HEK293T (cell line): ENCODE results near the gene LRRC74A.

Source experiments
- CTCF ChIA-PET: fragments of 350-600 bp; formaldehyde crosslinking; extraction: SDS; loops from one replicate; lab custom pipeline; 2021; ENCODE audit warnings: antibody characterized with exemption, inconsistent platforms; lab: Yijun Ruan, JAX
- POLR2A ChIA-PET: fragments of 350-600 bp; formaldehyde crosslinking; extraction: SDS; loops from one replicate; lab custom pipeline; 2020; ENCODE audit warnings: antibody characterized with exemption, inconsistent platforms; lab: Yijun Ruan, JAX
- DNase-seq: peaks from one replicate; pipeline ENCODE4 v3.0.0; 2012; ENCODE audit warnings: mixed read lengths; ENCODE audit errors: extremely low spot score
- ARNT ChIP-seq: fragments of 450-650 bp; IDR thresholded peaks from 2 replicates; pipeline ENCODE4 v1.6.1; 2017; ENCODE audit warnings: mild to moderate bottlenecking
- BHLHE40 ChIP-seq: fragments of 450-650 bp; IDR thresholded peaks from 2 replicates; pipeline ENCODE4 v1.6.1; 2016; ENCODE audit warnings: mild to moderate bottlenecking, moderate library complexity, borderline replicate concordance
- CTBP1 ChIP-seq: fragments of 450-650 bp; IDR thresholded peaks from 2 replicates; pipeline ENCODE4 v1.6.1; 2016; ENCODE audit warnings: borderline replicate concordance
- ELF4 ChIP-seq: fragments of 450-650 bp; IDR thresholded peaks from 2 replicates; pipeline ENCODE4 v1.6.1; 2017; ENCODE audit warnings: antibody characterized with exemption
- FOXA1 ChIP-seq: fragments of 450-650 bp; IDR thresholded peaks from 2 replicates; pipeline ENCODE4 v1.6.1; 2016; ENCODE audit warnings: mild to moderate bottlenecking
- FOXK2 ChIP-seq: fragments of 450-650 bp; IDR thresholded peaks from 2 replicates; pipeline ENCODE4 v1.6.1; 2016; ENCODE audit warnings: mild to moderate bottlenecking
- FOXM1 ChIP-seq: fragments of 450-650 bp; IDR thresholded peaks from 2 replicates; pipeline ENCODE4 v1.6.1; 2017; ENCODE audit warnings: mild to moderate bottlenecking, borderline replicate concordance
- HDGF ChIP-seq: fragments of 450-650 bp; IDR thresholded peaks from 2 replicates; pipeline ENCODE4 v1.6.1; 2017; ENCODE audit warnings: antibody characterized with exemption, borderline replicate concordance
- L3MBTL2 ChIP-seq: fragments of 450-650 bp; conservative IDR thresholded peaks from 2 replicates; pipeline ENCODE4 v1.6.1; 2016; ENCODE audit warnings: mild to moderate bottlenecking
- LEF1 ChIP-seq: fragments of 450-650 bp; IDR thresholded peaks from 2 replicates; pipeline ENCODE4 v1.6.1; 2017; ENCODE audit warnings: mild to moderate bottlenecking, borderline replicate concordance
- NFRKB ChIP-seq: fragments of 450-650 bp; IDR thresholded peaks from 2 replicates; pipeline ENCODE4 v1.6.1; 2016; ENCODE audit warnings: mild to moderate bottlenecking, moderate library complexity
- PKNOX1 ChIP-seq: fragments of 450-650 bp; IDR thresholded peaks from 2 replicates; pipeline ENCODE4 v1.6.1; 2016
- SP1 ChIP-seq: fragments of 450-650 bp; IDR thresholded peaks from 2 replicates; pipeline ENCODE4 v1.6.1; 2017
- SUZ12 ChIP-seq: fragments of 450-650 bp; IDR thresholded peaks from 2 replicates; pipeline ENCODE4 v1.6.1; 2016; ENCODE audit warnings: mild to moderate bottlenecking
- TARDBP ChIP-seq: fragments of 450-650 bp; IDR thresholded peaks from 2 replicates; pipeline ENCODE4 v1.6.1; 2016
- ZNF384 ChIP-seq: fragments of 450-650 bp; IDR thresholded peaks from 2 replicates; pipeline ENCODE4 v1.6.1; 2016

LRRC74A gene

GRCh38 chr14:76792422-76792821 is 33.8 kb upstream of the LRRC74A start:
- TF ChIP-seq CTBP1 (no peak), ARNT (no peak), NFRKB (no peak), ELF4 (no peak), TARDBP (no peak)
- CTCF ChIA-PET: no interaction called here
- POLR2A ChIA-PET: no interaction called here
- no peak for DNase-seq

GRCh38 chr14:76793324-76793723 is 32.9 kb upstream of the LRRC74A start:
- no peak for DNase-seq
- TF ChIP-seq L3MBTL2 (no peak), ELF4 (no peak), TARDBP (no peak), BHLHE40 (no peak), SP1 (no peak), PKNOX1 (no peak), NFRKB (no peak), ZNF384 (no peak), FOXM1 (no peak), HDGF (no peak), ARNT (no peak)
- CTCF ChIA-PET: no interaction called here
- POLR2A ChIA-PET: no interaction called here

- no peak for DNase-seq
- ChIA-PET CTCF (no interaction called here), POLR2A (no interaction called here)
- TF ChIP-seq FOXA1: no peak
- TF ChIP-seq ARNT: no peak
- no peak for TF ChIP-seq ZNF384
- TF ChIP-seq ELF4: no peak
- no peak for TF ChIP-seq SP1
- no peak for TF ChIP-seq TARDBP
- TF ChIP-seq SUZ12: no peak
- no peak for TF ChIP-seq NFRKB
- no peak for TF ChIP-seq HDGF
These were observed 32.3 kb upstream of the LRRC74A start for GRCh38 chr14:76793956-76794355.

GRCh38 chr14:76806446-76806845 is 19.8 kb upstream of the LRRC74A start:
- ChIA-PET CTCF (interaction anchor here (0.5 to 0.8 kb wide), 2 partner anchors 11 to 21 kb away, joined by 3 read pairs; no protein-coding TSS in a partner anchor), POLR2A (no interaction called here)
- TF ChIP-seq ZNF384 (no peak), SUZ12 (no peak), NFRKB (no peak), PKNOX1 (no peak), ARNT (no peak), FOXA1 (no peak), TARDBP (no peak), LEF1 (no peak), L3MBTL2 (no peak), BHLHE40 (no peak), ELF4 (no peak), HDGF (no peak), FOXK2 (no peak)
- no peak for DNase-seq

- DNase-seq: no peak
- POLR2A ChIA-PET: no interaction called here
- TF ChIP-seq FOXK2 (no peak), SP1 (no peak), PKNOX1 (no peak), HDGF (no peak), SUZ12 (no peak), ZNF384 (no peak), FOXA1 (no peak), BHLHE40 (no peak), CTBP1 (no peak), L3MBTL2 (no peak), ELF4 (no peak), LEF1 (no peak), ARNT (no peak), FOXM1 (no peak)
- CTCF ChIA-PET: no interaction called here
These were observed 18.2 kb upstream of the LRRC74A start for GRCh38 chr14:76808011-76808410.

GRCh38 chr14:76808990-76809389 is 17.2 kb upstream of the LRRC74A start:
- POLR2A ChIA-PET: interaction anchor here (1.3 kb wide), 1 partner anchor 12 kb away, joined by 3 read pairs; no protein-coding TSS in a partner anchor
- CTCF ChIA-PET: interaction anchor here (1.6 kb wide), 1 partner anchor 98 kb away, joined by 6 read pairs; no protein-coding TSS in a partner anchor
- no peak for DNase-seq
- no peak for TF ChIP-seq SP1
- no peak for TF ChIP-seq ELF4
- TF ChIP-seq LEF1: no peak
- TF ChIP-seq SUZ12: no peak
- TF ChIP-seq FOXM1: no peak
